Activated CD4-positive, alpha-beta T cell treated with anti-CD3 and anti-CD28 coated beads, Interleukin-2, amount 50 U/mL, for 1 hour (primary cell): ENCODE results near the gene FAM187B.
A peak's percentile ranks its signal among the peaks of the same experiment; 100 is the strongest.

Source experiments
- DNase-seq: peaks from one replicate; pipeline ENCODE4 v3.0.0-alpha.2; 2020

The FAM187B gene

GRCh38 chr19:35228177-35228930 is at the start of gene FAM187B:
FAM187B (minus strand) TSS chr19:35228739; CDS start chr19:35228680, 59 bp downstream.
- no peak for DNase-seq

GRCh38 chr19:35276706-35277281 is 48.3 kb upstream of the FAM187B start:
- no peak for DNase-seq

GRCh38 chr19:35274323-35274722 is 45.8 kb upstream of the FAM187B start:
- no peak for DNase-seq

GRCh38 chr19:35273686-35274259 is 45.2 kb upstream of the FAM187B start:
- no peak for DNase-seq

DNA sequence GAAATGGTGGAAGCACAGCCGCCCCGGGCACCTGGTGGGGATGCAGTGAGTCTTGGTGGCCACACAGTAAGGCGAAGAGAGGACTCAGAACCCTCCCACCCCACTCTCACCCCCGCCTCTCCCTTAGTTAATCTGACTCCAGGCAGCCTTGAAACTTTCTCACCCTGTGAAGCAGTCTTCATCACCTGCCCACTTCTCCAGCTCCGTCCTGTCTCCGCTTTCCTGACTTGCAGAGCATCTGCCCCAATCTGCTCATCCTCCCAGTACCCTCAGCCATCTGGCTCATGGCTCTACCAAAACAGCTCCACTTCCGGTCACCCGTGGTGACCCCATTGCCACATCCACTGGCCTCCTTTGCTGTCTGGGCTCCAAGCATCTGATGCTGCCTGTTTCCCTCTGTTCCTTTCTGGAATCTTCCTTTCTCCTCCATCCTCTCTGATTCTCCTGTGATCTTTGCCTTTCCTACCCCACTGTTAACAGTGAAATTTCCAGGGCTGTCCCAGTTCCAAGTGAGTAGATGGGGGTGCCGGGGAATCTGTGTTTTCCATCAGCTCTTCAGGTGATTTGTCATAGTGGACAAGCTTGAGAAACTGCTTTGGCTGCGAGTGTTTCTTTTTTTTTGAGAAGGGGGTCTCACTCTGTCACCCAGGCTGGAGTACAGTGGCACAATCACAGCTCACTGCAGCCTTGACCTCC is 44.6 kb upstream of the FAM187B start:
- no peak for DNase-seq

DNA sequence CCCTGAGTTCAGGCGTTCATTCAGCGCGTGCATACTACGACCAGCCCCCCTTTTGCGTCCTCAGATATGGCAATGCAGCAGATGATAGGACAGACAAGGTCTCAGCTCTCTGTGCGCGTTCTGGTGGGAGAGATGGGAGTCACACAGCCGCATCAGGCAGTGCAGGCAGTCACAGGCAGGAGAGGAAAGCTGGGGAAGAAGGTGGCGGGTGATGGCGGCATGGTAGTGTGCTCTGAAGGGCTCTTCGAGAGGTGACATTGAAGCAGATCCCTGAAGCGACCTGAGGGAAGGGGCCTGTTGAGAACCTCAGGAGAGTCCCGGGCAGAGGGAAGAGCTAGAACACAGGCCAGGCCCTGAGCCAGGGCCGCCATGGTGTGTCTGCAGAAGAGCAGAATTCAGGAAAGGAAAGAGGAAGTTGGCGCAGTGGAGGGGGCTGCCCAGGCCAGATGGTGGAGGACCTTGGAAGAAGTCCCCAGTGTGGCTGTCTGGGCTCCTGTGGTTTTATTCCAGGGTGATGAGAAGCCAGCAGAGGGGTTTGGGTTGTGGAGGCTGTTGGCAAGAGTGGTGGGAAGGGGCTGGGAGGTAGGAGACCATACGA is 43.7 kb upstream of the FAM187B start:
- no peak for DNase-seq

GRCh38 chr19:35271546-35271945 is 43.0 kb upstream of the FAM187B start:
- no peak for DNase-seq

GRCh38 chr19:35270381-35270811 is 41.9 kb upstream of the FAM187B start:
- DNase-seq = no peak

GRCh38 chr19:35269438-35270117 is 41.0 kb upstream of the FAM187B start:
- DNase-seq = peak; percentile 75

GRCh38 chr19:35268536-35269437 is 40.2 kb upstream of the FAM187B start, which contains the start of gene USF2:
USF2 (plus strand) TSS chr19:35268962; CDS start chr19:35269102, 140 bp downstream.
- DNase-seq = peak; percentile 62

- DNase-seq = peak; percentile 66
Measured at GRCh38 chr19:35267818-35268535, 39.4 kb upstream of the FAM187B start.

- peak; percentile 51 for DNase-seq
Measured at GRCh38 chr19:35267353-35267817, 38.8 kb upstream of the FAM187B start.

DNA sequence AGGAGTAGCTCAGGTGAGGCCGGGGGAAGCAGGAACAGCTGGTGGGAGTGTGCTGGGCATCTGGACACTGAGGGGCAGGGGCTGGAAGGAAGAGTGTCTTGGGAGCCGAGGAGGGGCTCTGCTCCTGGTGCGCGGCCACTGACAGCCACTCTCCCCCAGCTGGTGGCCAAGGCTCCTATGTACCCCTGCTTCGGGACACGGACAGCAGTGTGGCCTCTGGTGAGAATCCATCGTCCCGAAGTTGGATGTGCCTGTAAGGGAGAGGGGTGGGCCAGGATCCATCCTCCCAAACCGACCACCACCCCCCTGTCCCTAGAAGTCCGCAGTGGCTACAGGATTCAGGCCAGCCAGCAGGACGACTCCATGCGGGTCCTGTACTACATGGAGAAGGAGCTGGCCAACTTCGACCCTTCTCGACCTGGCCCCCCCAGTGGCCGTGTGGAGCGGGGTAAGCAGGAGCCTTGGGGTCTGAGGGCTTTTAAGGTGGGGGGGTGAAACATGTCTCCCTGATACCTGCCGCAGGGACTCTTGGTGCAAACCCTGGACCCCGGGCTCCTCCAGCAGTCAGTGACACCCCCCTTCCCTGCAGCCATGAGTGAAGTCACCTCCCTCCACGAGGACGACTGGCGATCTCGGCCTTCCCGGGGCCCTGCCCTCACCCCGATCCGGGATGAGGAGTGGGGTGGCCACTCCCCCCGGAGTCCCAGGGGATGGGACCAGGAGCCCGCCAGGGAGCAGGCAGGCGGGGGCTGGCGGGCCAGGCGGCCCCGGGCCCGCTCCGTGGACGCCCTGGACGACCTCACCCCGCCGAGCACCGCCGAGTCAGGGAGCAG is 38.2 kb upstream of the FAM187B start:
- DNase-seq = no peak

GRCh38 chr19:35265900-35266519 is 37.5 kb upstream of the FAM187B start:
- no peak for DNase-seq

DNA sequence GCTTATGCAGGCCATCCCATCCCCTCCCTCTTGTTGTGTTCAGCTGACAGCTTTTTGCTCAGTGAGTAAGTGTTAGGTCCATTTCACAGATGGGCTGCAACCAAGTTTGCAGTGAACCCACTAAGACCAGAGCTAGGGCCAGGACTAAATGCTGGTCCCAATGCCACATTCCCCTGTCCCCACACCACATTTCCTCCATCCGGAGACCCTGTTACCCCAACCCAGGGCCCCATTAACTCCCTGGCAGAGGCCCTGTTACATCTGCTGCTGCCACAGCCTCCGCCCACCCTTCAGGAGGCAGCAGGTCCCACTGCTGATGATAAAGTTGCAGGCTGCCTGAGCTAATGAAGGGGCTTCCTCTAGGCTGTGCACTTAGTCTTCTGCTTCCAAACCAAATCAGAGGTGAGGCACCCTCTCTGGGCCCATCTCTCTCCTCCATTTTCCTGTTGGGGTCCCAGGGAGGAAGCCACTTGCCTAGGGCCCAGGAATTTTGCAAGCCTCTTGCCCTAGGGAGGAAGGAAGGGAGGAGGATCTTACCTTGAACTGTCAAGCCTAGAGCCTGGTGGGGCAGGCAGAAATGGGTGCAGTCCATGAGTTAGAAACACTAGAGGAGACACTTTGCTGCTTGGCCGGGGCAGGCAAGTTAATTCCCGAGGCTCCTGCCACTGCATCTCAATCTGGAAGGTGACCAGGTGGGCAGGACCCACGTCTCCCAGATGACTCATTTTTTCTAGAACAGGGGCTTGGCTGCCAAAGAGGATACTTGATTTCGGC is 36.8 kb upstream of the FAM187B start:
- no peak for DNase-seq

DNA sequence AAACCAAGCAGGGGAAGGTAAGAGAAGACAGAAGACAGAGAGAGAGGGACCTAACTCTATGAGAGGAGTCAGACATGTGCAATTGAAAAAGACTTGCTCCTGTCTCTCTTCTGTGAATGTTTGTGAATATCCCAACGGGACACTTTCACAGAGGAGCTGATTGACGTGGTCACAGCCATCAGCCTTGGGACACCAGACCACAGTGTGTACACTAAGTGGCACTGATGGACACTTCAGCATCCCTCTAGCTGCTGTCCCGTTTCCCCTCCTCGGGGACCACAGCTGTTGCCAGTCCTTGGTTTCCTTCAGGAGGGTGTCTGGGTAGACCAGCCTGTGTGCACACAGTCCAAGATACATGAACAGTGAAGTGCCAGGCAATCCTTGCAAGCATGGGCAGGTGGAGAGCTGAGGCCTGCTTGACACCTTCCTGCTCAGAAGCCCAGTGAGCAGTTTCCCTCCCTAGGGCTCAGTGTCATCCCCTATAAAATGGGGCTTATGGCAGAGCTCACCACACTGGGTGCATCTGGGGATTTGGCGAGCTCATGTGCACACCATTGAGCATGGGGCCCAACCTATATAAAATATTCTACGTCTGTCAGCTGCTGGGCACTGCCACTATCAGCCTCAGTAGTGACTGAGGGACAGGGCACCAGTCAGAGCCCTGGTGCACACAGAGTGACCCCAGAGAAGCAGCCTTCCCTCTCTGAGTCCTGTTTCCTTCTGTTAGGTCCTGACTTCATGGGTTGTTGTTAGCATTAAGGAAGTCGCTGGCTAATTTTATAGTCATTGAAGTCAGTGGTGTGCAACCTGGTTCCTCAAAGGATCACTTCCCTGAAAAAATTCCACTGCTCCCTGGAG is 36.0 kb upstream of the FAM187B start:
- DNase-seq = no peak

DNA sequence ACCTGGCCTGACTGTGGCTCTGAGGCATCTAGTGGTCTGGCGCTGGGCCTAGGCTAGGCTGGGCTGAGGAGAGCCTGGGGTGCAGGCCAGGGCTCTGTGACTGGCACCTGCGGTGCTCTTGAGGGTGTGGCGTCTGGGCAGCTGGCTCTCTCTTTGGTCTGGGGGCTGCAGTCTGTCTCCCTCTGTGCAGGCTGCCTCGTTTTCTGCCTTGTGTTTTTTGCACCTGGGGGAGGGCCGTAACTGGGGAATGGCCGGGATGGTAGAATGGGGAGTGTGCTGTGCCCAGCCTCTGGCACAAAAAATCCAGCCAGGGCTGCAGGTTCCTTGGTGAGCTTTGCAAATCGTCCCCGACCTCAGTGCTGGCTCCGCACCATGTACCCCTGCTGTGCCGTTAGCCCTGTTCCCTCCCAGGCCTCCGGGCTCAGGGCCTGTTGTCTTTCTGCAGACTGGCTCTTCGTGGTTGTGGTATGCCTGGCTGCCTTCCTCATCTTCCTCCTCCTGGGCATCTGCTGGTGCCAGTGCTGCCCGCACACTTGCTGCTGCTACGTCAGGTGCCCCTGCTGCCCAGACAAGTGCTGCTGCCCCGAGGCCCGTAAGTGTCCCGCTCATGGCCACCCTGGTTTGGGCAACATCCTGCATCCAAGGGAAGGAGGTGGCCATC is 33.7 kb upstream of the FAM187B start:
- DNase-seq = no peak
